Activated CD4-positive, CD25-positive, alpha-beta regulatory T cell treated with anti-CD3 and anti-CD28 coated beads, Interleukin-2, amount 50 U/mL, for 16 hours (primary cell): ENCODE results near the gene CRACDL.

Source experiments
- DNase-seq: peaks from one replicate; pipeline ENCODE4 v3.0.0-alpha.2; 2020; ENCODE audit warnings: low read depth, low spot score

CRACDL gene

GRCh38 chr2:98935777-98936352, at the start of gene CRACDL:
TSS of gene CRACDL (minus strand) at chr2:98936225. CDS start at chr2:98846800, 89,425 bp downstream.
- no peak for DNase-seq

- DNase-seq = no peak
Observed at GRCh38 chr2:98975611-98976010, 39.6 kb upstream of the CRACDL start.

GRCh38 chr2:98972582-98973167, 36.6 kb upstream of the CRACDL start:
- no peak for DNase-seq

GRCh38 chr2:98959810-98960507, 23.9 kb upstream of the CRACDL start:
- DNase-seq = no peak

- no peak for DNase-seq
Observed at GRCh38 chr2:98952966-98953365, 16.9 kb upstream of the CRACDL start.

GRCh38 chr2:98948956-98949739, 13.1 kb upstream of the CRACDL start:
- no peak for DNase-seq

- DNase-seq = no peak
Observed at GRCh38 chr2:98947554-98947953, 11.5 kb upstream of the CRACDL start.

GRCh38 chr2:98946855-98947254, 10.8 kb upstream of the CRACDL start:
- no peak for DNase-seq

- DNase-seq = no peak
Observed at GRCh38 chr2:98944775-98945174, 8.8 kb upstream of the CRACDL start.

GRCh38 chr2:98940102-98940501, 4.1 kb upstream of the CRACDL start:
- no peak for DNase-seq

GRCh38 chr2:98937906-98938305, 1.9 kb upstream of the CRACDL start:
- no peak for DNase-seq

- DNase-seq = no peak
Observed at GRCh38 chr2:98936353-98937351, 627 bp upstream of the CRACDL start.

GRCh38 chr2:98935111-98935770, 784 bp downstream of the CRACDL start:
- DNase-seq = no peak

- DNase-seq = no peak
Observed at GRCh38 chr2:98932778-98933343, 3.2 kb downstream of the CRACDL start.

- no peak for DNase-seq
Observed at GRCh38 chr2:98932164-98932563, 3.9 kb downstream of the CRACDL start.

GRCh38 chr2:98931596-98931995, 4.4 kb downstream of the CRACDL start:
- no peak for DNase-seq

GRCh38 chr2:98929920-98930319, 6.1 kb downstream of the CRACDL start:
- no peak for DNase-seq

- DNase-seq = no peak
Observed at GRCh38 chr2:98928242-98928641, 7.8 kb downstream of the CRACDL start.

GRCh38 chr2:98927027-98927426, 9.0 kb downstream of the CRACDL start:
- no peak for DNase-seq

GRCh38 chr2:98926601-98927000, 9.4 kb downstream of the CRACDL start:
- no peak for DNase-seq
